Neural progenitor cell (in vitro differentiated cells): Measurements from ENCODE around the gene CDH12.

ENCODE experiments used
- EZH2 ChIP-seq: fragments of 200-600 bp; sonication (generic); IDR thresholded peaks from 2 replicates; pipeline ENCODE4 v1.6.1; 2017; ENCODE audit warnings: antibody characterized with exemption, mild to moderate bottlenecking, moderate library complexity
- TF ChIP-seq, protein P1 (sequence below): fragments of 200-600 bp; sonication (generic); IDR thresholded peaks from 2 replicates; pipeline ENCODE4 v1.5.1; 2017; ENCODE audit warnings: antibody characterized with exemption, mild to moderate bottlenecking

DNA sequence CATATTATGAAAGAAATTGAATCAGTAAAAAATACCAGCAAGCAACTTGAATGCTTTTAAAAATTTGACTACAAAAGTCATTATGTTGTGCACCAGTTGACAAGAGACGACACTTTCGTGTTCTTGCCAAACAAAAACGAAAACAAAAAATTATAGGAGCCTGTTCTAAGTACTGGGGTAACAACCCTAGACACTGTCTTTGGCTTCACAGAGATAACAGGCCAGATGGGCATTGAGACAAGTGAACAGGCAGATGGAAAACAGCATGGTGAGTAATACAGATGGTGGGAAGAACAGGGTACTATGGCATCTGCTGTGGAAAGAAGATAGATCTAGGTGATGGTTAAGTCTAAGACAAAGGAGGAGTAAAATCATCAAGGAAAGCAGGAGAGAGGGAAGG lies 99.0 kb downstream of the CDH12 start:
- TF ChIP-seq, protein P1, sequence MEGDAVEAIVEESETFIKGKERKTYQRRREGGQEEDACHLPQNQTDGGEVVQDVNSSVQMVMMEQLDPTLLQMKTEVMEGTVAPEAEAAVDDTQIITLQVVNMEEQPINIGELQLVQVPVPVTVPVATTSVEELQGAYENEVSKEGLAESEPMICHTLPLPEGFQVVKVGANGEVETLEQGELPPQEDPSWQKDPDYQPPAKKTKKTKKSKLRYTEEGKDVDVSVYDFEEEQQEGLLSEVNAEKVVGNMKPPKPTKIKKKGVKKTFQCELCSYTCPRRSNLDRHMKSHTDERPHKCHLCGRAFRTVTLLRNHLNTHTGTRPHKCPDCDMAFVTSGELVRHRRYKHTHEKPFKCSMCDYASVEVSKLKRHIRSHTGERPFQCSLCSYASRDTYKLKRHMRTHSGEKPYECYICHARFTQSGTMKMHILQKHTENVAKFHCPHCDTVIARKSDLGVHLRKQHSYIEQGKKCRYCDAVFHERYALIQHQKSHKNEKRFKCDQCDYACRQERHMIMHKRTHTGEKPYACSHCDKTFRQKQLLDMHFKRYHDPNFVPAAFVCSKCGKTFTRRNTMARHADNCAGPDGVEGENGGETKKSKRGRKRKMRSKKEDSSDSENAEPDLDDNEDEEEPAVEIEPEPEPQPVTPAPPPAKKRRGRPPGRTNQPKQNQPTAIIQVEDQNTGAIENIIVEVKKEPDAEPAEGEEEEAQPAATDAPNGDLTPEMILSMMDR: no peak
- no peak for TF ChIP-seq EZH2
